GM19395 (cell line): ENCODE results near the gene KRT14.

Experiments
- ATAC-seq: cut with Tn5 transposase; IDR thresholded peaks from one replicate; pipeline ENCODE4 v1.9.1; 2021; ENCODE audit warnings: mild to moderate bottlenecking, moderate library complexity; ENCODE audit not compliant: unreplicated experiment

The KRT14 gene

GRCh38 chr17:41533613-41534012 is 53.1 kb downstream of the KRT14 start:
- no peak for ATAC-seq

- ATAC-seq = no peak
Observed at GRCh38 chr17:41532947-41533570, 53.6 kb downstream of the KRT14 start.
